Measurements from ENCODE around the gene FRMPD2. TPM values are rescaled to one million over a fixed set of nuclear protein-coding genes. Genes with fewer than 3 reads are reported as not detected.

The FRMPD2 gene
- total RNA-seq, 1 experiment from 2014 or later: 0.30 TPM

DNA sequence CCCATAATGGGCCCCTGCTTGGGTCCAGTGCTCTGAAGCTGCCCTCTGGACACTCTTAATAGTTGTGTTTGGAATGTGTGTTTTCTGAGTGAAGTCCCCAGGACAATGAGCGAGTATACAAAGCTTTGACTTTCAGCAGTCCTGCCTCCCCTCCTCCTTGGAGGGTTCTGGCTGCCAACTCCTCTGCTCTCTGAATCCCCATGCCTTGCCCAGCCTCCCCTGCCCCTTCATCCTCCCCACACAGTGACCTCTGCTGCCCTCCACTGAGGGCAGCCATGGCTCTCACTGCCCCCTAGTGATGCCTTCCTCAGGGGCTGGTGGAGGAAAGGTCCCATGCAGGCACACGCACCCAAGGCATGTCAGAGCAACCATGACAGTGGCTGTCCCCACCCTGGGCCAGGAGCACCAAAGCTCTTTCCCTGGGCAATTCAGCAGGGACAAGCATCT lies 40.9 kb downstream of the FRMPD2 start:
- ChIA-PET CTCF (no interaction called here), RAD21 (ENCODE audit: low non-redundant PET in 1 of 2, low total read pairs in 2 of 2, uncharacterized antibody in 2 of 2, unreplicated experiment in 2 of 2) (no interaction called here), POLR2A (no interaction called here)
- no peaks in the 10 kb centered on the region for H4K20me1 ChIP-seq (ENCODE audit: insufficient read depth)
- no peak overlapping the region for H2AFZ ChIP-seq (ENCODE audit: low read depth, low read length, poor library complexity, severe bottlenecking)
- H3K4me1 ChIP-seq (ENCODE audit: control insufficient read depth in 1 of 2, insufficient read depth in 2 of 2, low read length in 2 of 2): no peaks in the 10 kb centered on the region
- H3K4me3 ChIP-seq (replicated peaks in 1 of 2; ENCODE audit: low read depth in 1 of 2, low read length in 2 of 2): no peak overlapping the region
- no peaks in the 10 kb centered on the region for H3K79me2 ChIP-seq (ENCODE audit: insufficient read depth, low read length)
- no peaks in the 10 kb centered on the region for H3K9me2 ChIP-seq (ENCODE audit: insufficient read depth)
- BruUV-seq (replicated peaks): no TSS peak
- H3K27ac ChIP-seq (ENCODE audit: low read depth, low read length): no peak overlapping the region
- no peak overlapping the region for H3K9ac ChIP-seq (ENCODE audit: low read length)
- intact Hi-C loops (cut with micrococcal nuclease): no loop called here
- no peak overlapping the region for H3K4me2 ChIP-seq (ENCODE audit: low read length)
- no peaks in the 10 kb centered on the region for H3K36me3 ChIP-seq (ENCODE audit: control insufficient read depth in 1 of 2, insufficient read depth in 2 of 2, low read length in 2 of 2)
- no peaks in the 10 kb centered on the region for H3K27me3 ChIP-seq (ENCODE audit: insufficient read depth, low read length)
- no peaks in the 10 kb centered on the region for H3K9me3 ChIP-seq (ENCODE audit: control insufficient read depth in 1 of 2, insufficient read depth in 1 of 2, low read depth in 1 of 2, low read length in 2 of 2)
- TF ChIP-seq SRF (IDR thresholded peaks at IDR 0.05; ENCODE audit: low read depth): no peak
- TF ChIP-seq, protein P1, sequence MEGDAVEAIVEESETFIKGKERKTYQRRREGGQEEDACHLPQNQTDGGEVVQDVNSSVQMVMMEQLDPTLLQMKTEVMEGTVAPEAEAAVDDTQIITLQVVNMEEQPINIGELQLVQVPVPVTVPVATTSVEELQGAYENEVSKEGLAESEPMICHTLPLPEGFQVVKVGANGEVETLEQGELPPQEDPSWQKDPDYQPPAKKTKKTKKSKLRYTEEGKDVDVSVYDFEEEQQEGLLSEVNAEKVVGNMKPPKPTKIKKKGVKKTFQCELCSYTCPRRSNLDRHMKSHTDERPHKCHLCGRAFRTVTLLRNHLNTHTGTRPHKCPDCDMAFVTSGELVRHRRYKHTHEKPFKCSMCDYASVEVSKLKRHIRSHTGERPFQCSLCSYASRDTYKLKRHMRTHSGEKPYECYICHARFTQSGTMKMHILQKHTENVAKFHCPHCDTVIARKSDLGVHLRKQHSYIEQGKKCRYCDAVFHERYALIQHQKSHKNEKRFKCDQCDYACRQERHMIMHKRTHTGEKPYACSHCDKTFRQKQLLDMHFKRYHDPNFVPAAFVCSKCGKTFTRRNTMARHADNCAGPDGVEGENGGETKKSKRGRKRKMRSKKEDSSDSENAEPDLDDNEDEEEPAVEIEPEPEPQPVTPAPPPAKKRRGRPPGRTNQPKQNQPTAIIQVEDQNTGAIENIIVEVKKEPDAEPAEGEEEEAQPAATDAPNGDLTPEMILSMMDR (IDR thresholded peaks at IDR 0.05 in 2 of 3, conservative IDR thresholded peaks at IDR 0.05 in 1 of 3; ENCODE audit: borderline replicate concordance in 1 of 3, insufficient read depth in 1 of 3, low read depth in 2 of 3, low read length in 2 of 3): 0 out of 6 replicates have a peak, but pooled peaks of 1 of the 3 experiments have one; percentile 8
- peak; percentile 16; the same call in 1 of the 2 replicates for TF ChIP-seq RAD21 (IDR thresholded peaks at IDR 0.05; ENCODE audit: low read depth)
- TF ChIP-seq FOSL1 (IDR thresholded peaks at IDR 0.05; ENCODE audit: low read depth): no peak
- ATAC-seq (0 out of 2 replicates have a peak, but pooled peaks have one; percentile 54), DNase-seq (ENCODE audit: low read depth, low spot score) (no peak)

DNA sequence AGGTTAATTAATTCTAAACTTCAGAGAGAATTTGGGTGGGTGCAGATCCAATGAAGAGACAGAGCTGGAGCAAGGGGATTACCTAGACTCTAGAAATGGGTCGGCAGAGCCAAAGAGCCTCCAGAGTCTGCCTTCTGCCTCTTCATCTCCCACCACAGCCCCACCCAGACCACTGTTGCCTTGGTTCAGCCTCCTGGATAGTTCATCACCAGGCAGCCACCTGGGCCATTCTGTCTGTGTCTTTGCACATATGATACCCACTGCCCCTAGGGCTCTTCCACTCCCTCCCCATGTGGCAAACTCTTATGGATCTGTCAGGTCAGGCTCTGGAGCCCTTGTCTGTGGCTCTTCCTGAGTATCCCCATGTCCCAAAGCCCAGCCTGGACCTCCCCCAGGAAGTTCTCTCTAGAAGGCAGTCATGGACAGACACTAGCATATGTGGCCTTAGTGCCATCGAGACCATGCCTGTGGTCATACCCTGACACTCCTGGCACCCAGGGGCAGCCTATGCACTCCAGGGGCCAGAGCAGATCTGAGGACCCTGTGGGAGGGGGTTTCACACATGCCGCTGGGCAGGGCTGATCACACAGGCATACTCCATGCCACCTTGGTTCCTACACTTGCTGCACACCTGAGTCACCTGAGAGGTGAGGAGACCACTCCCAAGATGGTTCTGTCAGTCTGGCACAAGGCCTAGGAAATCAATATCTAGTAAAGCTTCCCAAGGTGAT lies 41.6 kb downstream of the FRMPD2 start:
- Histone ChIP-seq H3K27me3 (ENCODE audit: insufficient read depth, low read length) (no peaks in the 10 kb centered on the region), H3K27ac (ENCODE audit: low read depth, low read length) (no peak overlapping the region), H2AFZ (ENCODE audit: low read depth, low read length, poor library complexity, severe bottlenecking) (no peak overlapping the region), H4K20me1 (ENCODE audit: insufficient read depth) (no peaks in the 10 kb centered on the region), H3K36me3 (ENCODE audit: control insufficient read depth in 1 of 2, insufficient read depth in 2 of 2, low read length in 2 of 2) (no peaks in the 10 kb centered on the region), H3K4me2 (ENCODE audit: low read length) (no peak overlapping the region), H3K9me3 (ENCODE audit: control insufficient read depth in 1 of 2, insufficient read depth in 1 of 2, low read depth in 1 of 2, low read length in 2 of 2) (no peaks in the 10 kb centered on the region), H3K9me2 (ENCODE audit: insufficient read depth) (no peaks in the 10 kb centered on the region), H3K79me2 (ENCODE audit: insufficient read depth, low read length) (no peaks in the 10 kb centered on the region), H3K4me3 (replicated peaks in 1 of 2; ENCODE audit: low read depth in 1 of 2, low read length in 2 of 2) (no peak overlapping the region), H3K4me1 (ENCODE audit: control insufficient read depth in 1 of 2, insufficient read depth in 2 of 2, low read length in 2 of 2) (no peaks in the 10 kb centered on the region), H3K9ac (ENCODE audit: low read length) (no peak overlapping the region)
- POLR2A ChIA-PET: no interaction called here
- ATAC-seq (no peak), DNase-seq (ENCODE audit: low read depth, low spot score) (no peak)
- RAD21 ChIA-PET (ENCODE audit: low non-redundant PET in 1 of 2, low total read pairs in 2 of 2, uncharacterized antibody in 2 of 2, unreplicated experiment in 2 of 2): no interaction called here
- no peak for TF ChIP-seq EGR1 (IDR thresholded peaks at IDR 0.05; ENCODE audit: low read depth)
- intact Hi-C loops (cut with micrococcal nuclease): no loop called here
- BruUV-seq (replicated peaks): no TSS peak
- CTCF ChIA-PET: no interaction called here
